Measurements from ENCODE around the gene DOCK6.

DNA sequence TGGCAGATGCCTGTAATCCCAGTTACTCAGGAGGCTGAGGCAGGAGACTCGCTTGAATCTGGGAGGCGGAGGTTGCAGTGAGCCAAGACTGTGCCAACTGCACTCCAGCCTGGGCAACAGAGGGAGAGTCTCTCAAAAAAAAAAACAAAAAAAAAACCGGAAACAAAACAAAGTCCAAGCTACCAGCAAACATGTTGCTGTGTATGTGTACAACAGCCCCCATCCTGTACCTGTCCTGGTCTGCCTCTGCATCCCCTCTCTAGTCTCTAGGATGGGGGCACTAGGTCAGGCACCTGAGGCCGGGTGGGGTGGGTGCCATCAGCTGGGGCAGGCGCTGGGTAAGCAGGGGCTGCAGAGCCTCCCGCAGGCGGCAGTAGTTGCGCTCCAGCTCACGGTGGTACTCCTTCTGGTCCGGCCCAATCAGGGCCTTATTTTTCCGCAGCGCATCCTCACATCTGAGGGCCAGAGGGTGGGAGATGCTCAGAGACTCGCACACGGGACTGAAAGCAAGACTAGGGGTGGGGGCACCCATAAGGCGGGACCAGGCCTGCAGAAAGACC is 62.2 kb downstream of the DOCK6 start:
- no peak for TF ChIP-seq ZNF384 (IDR thresholded peaks at IDR 0.05)
- no peak for TF ChIP-seq SP1 (IDR thresholded peaks at IDR 0.05)
- no peak for TF ChIP-seq HDGF (IDR thresholded peaks at IDR 0.05; ENCODE audit: borderline replicate concordance)
- no peak for TF ChIP-seq CTBP1 (IDR thresholded peaks at IDR 0.05; ENCODE audit: borderline replicate concordance)
- no peak for TF ChIP-seq FOXK2 (IDR thresholded peaks at IDR 0.05)
- TF ChIP-seq ELF4 (IDR thresholded peaks at IDR 0.05), result no peak
- TF ChIP-seq BHLHE40 (IDR thresholded peaks at IDR 0.05; ENCODE audit: borderline replicate concordance), result no peak
- no peak for TF ChIP-seq NFRKB (IDR thresholded peaks at IDR 0.05)
- TF ChIP-seq FOXM1 (IDR thresholded peaks at IDR 0.05; ENCODE audit: borderline replicate concordance), result no peak

Measured in HEK293T (cell line).